ENCODE results near the gene LRP1.
"Not testable (repeated sequence)": the region's sequence is repeated elsewhere in the genome, so short reads cannot be mapped to it uniquely, and the experiment has no call there.

LRP1 gene

GRCh38 chr12:57116580-57117281 lies 11.6 kb upstream of the LRP1 start:
- Histone ChIP-seq H3K9ac (no peak overlapping the region), H3K4me1 (ENCODE audit: low read depth, poor library complexity, severe bottlenecking) (peaks cover 8% of the 10 kb centered on the region), H3K79me2 (ENCODE audit: insufficient read depth, low read depth) (no peaks in the 10 kb centered on the region), H3K36me3 (ENCODE audit: insufficient read depth) (no peaks in the 10 kb centered on the region), H3K27ac (no peak overlapping the region), H4K20me1 (ENCODE audit: insufficient read depth) (no peaks in the 10 kb centered on the region), H3K27me3 (ENCODE audit: insufficient read depth, low read depth) (no peaks in the 10 kb centered on the region; the same call in 1 of the 2 replicates), H2AFZ (ENCODE audit: low read depth) (no peak overlapping the region), H3K4me2 (no peak overlapping the region), H3K4me3 (IDR thresholded peaks at IDR 0.05; ENCODE audit: insufficient read depth, low read depth, low read length) (no peak overlapping the region)
- no peak for TF ChIP-seq CTCF (conservative IDR thresholded peaks at IDR 0.05; ENCODE audit: low read depth, low read length)

GRCh38 chr12:57118711-57119271 lies 9.5 kb upstream of the LRP1 start:
- H3K36me3 ChIP-seq (ENCODE audit: insufficient read depth), result no peaks in the 10 kb centered on the region
- no peak overlapping the region for H3K4me3 ChIP-seq (IDR thresholded peaks at IDR 0.05; ENCODE audit: insufficient read depth, low read depth, low read length)
- no peak overlapping the region for H3K27ac ChIP-seq
- peaks cover 2% of the 10 kb centered on the region; the same call in 1 of the 2 replicates for H3K27me3 ChIP-seq (ENCODE audit: insufficient read depth, low read depth)
- no peaks in the 10 kb centered on the region for H3K79me2 ChIP-seq (ENCODE audit: insufficient read depth, low read depth)
- no peaks in the 10 kb centered on the region for H3K4me1 ChIP-seq (ENCODE audit: low read depth, poor library complexity, severe bottlenecking)
- no peak overlapping the region for H3K9ac ChIP-seq
- H4K20me1 ChIP-seq (ENCODE audit: insufficient read depth), result no peaks in the 10 kb centered on the region
- no peak overlapping the region for H2AFZ ChIP-seq (ENCODE audit: low read depth)
- H3K4me2 ChIP-seq, result no peak overlapping the region
- no peak for TF ChIP-seq CTCF (conservative IDR thresholded peaks at IDR 0.05; ENCODE audit: low read depth, low read length)

GRCh38 chr12:57119294-57120085 lies 8.8 kb upstream of the LRP1 start:
- Histone ChIP-seq H3K27ac (no peak overlapping the region), H2AFZ (ENCODE audit: low read depth) (no peak overlapping the region), H4K20me1 (ENCODE audit: insufficient read depth) (no peaks in the 10 kb centered on the region), H3K9ac (no peak overlapping the region), H3K79me2 (ENCODE audit: insufficient read depth, low read depth) (no peaks in the 10 kb centered on the region), H3K36me3 (ENCODE audit: insufficient read depth) (no peaks in the 10 kb centered on the region), H3K4me3 (IDR thresholded peaks at IDR 0.05; ENCODE audit: insufficient read depth, low read depth, low read length) (no peak overlapping the region), H3K27me3 (ENCODE audit: insufficient read depth, low read depth) (peaks cover 4% of the 10 kb centered on the region; the same call in 1 of the 2 replicates), H3K4me2 (no peak overlapping the region), H3K4me1 (ENCODE audit: low read depth, poor library complexity, severe bottlenecking) (no peaks in the 10 kb centered on the region)
- no peak for TF ChIP-seq CTCF (conservative IDR thresholded peaks at IDR 0.05; ENCODE audit: low read depth, low read length)

- H3K4me2 ChIP-seq; H2AFZ ChIP-seq (ENCODE audit: low read depth); H3K4me1 ChIP-seq (ENCODE audit: low read depth, poor library complexity, severe bottlenecking); H3K27ac ChIP-seq; H3K4me3 ChIP-seq (IDR thresholded peaks at IDR 0.05; ENCODE audit: insufficient read depth, low read depth, low read length); H3K79me2 ChIP-seq (ENCODE audit: insufficient read depth, low read depth); H3K9ac ChIP-seq; H3K36me3 ChIP-seq (ENCODE audit: insufficient read depth); H4K20me1 ChIP-seq (ENCODE audit: insufficient read depth): not testable (repeated sequence)
- H3K27me3 ChIP-seq (ENCODE audit: insufficient read depth, low read depth), result peaks cover 13% of the 10 kb centered on the region; the same call in 1 of the 2 replicates
Observed at GRCh38 chr12:57120718-57121117, 7.6 kb upstream of the LRP1 start.
